ENCODE data around the gene UNC5A.
"Not testable (repeated sequence)": the region's sequence is repeated elsewhere in the genome, so short reads cannot be mapped to it uniquely, and the experiment has no call there.

The UNC5A gene

DNA sequence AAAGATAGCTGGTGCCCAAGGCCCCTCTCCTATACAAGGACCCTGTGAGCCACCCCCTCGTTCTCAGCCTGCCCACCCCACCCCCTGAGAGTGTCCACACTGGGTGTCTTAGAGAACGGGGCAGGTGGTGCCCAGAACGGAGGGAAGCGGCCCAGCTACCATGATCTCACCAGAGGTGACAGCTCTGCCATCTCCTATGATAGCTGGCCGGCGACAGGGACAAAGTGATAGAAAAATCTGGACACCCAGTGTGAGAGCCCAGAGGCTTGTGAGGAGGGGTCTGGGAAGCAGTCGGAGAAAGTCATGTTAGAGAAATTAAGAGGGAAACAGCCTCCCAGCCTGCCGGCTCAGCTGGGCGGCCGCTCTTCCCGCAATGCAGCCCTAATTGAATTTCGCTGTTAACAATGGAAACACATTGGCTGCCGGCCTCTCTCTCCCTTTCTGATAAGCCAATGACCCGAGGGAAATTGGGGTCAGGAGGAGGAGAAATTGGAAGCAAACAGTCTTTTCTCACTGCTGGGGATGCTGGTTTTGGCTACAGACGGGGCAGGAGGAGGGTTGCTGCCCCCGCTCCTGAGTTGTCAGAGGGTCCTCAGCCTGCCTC lies 56.5 kb downstream of the UNC5A start:
- no peak for DNase-seq

DNA sequence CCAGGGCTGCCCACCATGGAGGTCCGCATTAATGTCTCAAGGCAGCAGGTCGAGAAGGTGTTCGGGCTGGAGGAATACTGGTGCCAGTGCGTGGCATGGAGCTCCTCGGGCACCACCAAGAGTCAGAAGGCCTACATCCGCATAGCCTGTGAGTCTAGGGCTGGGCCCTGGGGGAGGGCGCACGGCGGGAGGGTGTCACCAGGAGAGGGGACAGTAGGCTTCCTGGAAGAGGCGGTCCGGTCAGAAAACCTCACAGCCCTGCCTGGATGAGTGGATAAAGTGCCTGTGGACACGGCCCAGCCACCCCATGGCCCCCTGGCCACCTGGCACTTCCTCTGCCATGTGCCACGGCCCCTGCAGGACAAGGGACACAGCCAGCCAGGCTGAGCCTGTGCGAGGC lies 57.8 kb downstream of the UNC5A start:
- no peak for DNase-seq

GRCh38 chr5:176868731-176869130 lies 58.4 kb downstream of the UNC5A start:
- DNase-seq = no peak

DNA sequence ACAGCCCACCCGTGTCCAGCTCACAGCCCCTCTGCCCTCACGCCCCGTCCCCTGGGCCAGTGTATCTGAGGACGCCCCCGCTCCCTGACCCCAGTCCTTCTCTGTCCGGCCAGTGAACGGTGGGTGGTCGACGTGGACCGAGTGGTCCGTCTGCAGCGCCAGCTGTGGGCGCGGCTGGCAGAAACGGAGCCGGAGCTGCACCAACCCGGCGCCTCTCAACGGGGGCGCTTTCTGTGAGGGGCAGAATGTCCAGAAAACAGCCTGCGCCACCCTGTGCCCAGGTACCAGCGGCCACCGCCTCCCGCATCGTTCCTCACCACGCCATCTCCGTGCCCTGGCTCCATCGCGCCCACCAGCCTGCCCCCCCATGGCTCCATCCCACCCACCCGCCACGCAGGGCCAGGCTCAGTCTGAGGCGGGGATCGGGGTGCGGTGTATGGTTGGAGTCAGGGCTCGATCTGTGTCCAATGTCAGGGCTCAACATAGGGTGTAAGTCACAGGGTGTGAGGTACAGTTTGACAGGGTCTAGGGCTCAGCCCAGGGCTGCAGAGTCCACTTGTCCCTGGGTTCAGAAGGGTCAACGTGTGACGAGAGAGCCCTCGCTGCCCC lies 59.2 kb downstream of the UNC5A start:
- no peak for DNase-seq

- DNase-seq = no peak
Measured at GRCh38 chr5:176870110-176870591, 59.8 kb downstream of the UNC5A start.

GRCh38 chr5:176870644-176871043 lies 60.3 kb downstream of the UNC5A start:
- DNase-seq = not testable (repeated sequence)

- DNase-seq = not testable (repeated sequence)
Measured at GRCh38 chr5:176872586-176872985, 62.2 kb downstream of the UNC5A start.

DNA sequence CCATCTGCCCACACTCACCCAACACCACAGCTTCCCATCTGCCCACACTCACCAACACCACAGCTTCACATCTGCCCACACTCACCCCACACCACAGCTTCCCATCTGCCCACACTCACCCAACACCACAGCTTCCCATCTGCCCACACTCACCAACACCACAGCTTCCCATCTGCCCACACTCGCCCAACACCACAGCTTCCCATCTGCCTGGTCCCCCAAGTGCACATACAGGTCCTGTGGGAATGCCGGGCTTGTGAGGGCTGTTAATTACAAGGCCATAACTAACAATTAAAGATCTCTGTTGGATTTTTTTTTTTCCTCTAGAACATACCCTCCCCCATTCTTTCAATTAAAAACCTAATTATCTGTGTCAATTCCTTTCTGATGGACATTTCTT lies 62.7 kb downstream of the UNC5A start:
- DNase-seq = not testable (repeated sequence)

- no peak for DNase-seq
Measured at GRCh38 chr5:176873541-176874172, 63.3 kb downstream of the UNC5A start.

- DNase-seq = no peak
Measured at GRCh38 chr5:176874198-176874780, 63.9 kb downstream of the UNC5A start.

DNA sequence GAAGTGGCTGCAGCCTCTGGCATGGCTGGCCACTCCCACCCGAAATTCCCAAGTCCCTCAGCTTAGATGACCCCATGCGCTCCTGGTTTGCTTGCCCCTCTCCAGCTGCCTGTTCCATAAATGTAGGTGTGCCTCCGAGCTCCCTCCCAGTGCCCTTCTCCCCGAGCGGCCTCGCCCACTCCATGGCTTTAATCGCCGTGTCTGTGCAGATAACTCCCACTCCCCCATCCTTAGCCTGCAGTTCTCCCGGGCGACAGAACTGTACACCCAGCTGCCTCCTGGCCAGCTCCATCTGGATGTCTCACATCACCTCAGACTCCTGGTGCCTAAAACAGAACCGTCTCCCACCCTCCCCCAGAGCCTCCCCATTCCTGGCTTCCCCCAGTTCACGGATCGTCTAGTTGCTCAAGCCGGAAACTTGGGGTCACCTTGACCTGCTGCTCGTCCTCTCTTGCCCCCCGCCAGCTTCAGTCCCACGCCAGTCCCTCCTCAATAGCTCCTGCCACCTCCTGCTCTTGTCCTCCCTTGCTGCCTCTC lies 64.7 kb downstream of the UNC5A start:
- no peak for DNase-seq

DNA sequence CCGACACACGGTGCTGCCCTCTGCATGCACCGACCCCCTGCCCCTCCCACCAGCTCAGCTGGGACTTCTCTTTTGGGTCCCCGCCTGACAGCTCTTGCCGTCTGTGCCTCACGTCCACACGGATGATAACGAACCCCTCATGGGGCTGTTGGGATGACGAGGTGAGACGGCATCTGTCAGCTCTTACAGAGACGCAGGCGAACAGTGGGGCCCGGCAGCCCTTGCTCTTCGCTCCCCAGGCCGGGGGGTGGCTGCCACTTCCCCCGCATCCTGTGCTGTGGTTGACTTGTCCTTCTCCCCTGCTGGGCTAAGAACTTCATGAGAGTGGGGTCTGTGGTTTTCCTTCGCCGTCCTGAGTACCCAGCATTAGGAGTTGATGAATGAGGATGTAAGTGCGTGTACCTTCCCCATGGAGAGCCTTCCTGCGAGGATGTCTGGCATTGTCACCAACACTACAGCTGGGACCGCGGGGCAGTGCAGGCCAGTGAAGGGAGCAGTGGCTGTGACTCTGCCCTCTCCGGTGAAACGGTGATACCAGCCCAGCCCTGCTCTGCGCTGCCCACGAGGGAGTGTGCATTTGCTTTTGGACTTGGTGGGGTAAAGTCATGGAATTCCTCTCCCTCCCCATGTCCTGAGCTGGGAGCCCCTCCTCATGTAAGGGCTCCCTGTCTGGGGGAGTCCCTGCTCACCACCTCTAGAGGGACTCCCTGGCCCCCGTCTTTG lies 65.6 kb downstream of the UNC5A start:
- no peak for DNase-seq

DNA sequence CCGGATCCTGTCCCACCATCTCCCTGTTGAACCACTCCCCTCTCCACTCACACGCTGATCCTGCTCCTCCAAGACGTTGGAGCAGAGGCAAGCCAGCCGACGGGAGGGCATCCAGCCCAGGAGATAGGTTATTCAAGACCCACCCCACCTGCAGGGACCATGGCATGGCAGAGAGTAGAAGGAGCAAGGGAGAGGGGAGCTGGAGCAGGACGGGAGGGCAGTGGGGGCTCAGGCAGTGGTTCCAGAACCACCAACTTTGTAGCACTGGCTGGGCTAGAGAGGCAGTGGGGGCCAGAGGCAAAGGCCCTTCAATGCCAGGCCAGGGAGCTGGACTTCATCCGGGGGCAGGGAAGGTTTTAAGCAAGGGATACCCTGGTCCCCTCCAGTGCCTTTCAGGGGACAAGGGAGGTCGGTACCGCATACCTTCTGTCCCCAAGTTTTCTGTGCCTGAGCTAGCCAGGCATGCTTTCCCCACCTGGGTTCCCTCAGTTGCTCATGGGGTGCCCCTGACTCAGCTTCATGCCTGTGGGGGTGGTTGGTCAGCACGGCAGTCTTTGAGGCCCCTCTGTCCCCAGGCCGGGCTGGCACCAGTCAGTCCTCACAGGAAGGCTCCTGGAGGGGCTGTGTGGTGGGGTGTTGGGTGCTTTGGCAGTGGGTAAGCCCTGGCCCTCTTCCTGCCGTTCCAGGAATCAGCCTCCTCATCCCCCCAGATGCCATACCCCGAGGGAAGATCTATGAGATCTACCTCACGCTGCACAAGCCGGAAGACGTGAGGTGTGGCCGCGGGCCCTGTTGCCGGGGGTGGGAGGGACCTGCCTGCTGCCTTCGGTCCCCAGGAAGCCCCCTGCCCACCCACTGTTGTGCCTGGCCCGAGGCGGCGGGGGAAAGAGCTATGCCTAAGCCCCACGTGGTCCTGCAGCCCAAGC lies 66.4 kb downstream of the UNC5A start:
- no peak for DNase-seq

- DNase-seq = no peak
Measured at GRCh38 chr5:176877793-176878331, 67.5 kb downstream of the UNC5A start.

DNA sequence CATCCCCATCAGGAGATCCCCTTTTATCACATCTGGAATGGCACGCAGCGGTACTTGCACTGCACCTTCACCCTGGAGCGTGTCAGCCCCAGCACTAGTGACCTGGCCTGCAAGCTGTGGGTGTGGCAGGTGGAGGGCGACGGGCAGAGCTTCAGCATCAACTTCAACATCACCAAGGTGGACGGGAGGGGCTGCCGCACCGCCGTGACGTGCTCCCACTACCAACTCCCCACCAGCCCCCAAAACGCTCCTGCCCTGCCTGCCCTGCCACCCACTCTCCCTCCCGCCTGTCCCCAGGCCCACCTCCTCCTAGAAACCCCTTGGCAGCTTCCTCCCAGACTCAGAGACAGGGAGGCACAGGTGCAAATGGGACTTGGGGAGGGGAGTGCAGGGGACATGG lies 68.1 kb downstream of the UNC5A start:
- no peak for DNase-seq

DNA sequence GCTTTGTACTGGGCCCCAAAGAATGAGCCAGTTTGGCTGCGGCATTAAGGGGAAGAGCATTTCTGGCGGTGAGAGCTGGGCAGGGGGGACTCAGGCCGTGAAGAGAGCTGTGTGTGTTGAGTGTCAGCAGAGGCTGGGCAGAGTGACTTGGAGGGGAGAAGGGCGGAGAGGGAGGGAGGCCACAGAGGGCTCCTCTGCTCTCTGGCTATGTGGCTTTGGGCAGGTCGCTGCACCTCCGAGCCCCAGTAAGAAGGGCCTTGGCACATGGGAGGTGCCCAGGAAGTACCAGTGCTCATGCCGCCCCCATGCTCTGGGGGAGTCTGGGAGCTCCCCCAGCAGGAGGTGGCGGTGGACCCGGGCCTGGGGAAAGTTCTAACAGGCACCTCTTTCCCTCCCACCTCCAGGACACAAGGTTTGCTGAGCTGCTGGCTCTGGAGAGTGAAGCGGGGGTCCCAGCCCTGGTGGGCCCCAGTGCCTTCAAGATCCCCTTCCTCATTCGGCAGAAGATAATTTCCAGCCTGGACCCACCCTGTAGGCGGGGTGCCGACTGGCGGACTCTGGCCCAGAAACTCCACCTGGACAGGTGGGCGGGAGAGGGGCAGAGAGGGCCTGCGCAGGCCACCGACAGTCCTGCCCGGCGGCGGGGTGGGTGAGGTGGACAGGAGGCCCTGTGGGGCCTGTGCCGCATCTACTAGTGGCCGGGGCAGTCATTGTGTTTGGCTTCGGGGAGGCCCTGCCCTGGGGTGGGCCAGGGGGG lies 68.7 kb downstream of the UNC5A start:
- no peak for DNase-seq

DNA sequence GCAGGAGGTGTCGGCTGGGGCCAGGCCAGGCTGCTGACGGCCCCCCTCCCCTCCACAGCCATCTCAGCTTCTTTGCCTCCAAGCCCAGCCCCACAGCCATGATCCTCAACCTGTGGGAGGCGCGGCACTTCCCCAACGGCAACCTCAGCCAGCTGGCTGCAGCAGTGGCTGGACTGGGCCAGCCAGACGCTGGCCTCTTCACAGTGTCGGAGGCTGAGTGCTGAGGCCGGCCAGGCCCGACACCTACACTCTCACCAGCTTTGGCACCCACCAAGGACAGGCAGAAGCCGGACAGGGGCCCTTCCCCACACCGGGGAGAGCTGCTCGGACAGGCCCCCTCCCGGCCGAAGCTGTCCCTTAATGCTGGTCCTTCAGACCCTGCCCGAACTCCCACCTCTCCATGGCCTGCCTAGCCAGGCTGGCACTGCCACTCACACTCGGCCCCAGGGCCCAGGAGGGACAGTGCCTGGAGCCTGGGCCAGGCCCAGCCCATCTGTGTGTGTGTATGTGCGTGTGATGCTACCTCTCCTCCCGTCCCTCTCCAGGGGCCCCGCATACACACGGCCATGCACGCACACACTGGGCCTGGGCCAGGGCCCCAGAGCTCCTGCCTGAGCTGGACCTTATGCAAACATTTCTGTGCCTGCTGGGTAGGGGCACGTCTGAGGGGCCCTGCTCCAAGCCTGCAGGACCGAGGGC lies 69.5 kb downstream of the UNC5A start:
- no peak for DNase-seq

DNA sequence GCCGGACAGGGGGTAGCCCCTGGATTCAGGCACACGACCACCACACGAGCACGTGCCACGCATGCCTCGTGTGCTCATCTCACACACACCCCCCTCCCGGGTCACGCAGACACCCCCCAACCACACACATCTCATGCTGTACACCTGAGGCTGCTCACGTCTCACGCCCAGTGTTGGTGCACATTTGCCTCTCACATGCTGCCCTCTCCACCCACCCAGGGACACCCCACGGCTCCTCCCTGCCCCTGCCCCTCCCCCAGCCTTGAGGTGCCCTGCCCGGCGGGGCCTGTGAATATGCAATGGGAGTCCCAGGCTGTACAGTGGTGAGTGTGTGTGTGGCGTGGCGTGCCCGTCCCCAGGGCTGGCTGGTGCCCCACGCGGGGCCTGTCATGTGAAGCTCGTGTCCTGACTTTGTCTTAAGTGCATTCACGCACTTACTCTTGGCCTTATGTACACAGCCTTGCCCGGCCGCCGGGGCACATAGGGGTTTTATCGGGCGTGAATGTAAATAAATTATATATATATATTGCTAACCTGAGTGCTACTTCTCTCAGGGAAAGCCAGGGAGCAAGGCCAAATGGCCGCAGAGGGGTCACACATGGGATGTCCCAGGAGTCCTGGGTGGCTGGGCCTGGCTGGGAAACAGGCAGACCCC lies 70.1 kb downstream of the UNC5A start:
- DNase-seq = no peak

DNA sequence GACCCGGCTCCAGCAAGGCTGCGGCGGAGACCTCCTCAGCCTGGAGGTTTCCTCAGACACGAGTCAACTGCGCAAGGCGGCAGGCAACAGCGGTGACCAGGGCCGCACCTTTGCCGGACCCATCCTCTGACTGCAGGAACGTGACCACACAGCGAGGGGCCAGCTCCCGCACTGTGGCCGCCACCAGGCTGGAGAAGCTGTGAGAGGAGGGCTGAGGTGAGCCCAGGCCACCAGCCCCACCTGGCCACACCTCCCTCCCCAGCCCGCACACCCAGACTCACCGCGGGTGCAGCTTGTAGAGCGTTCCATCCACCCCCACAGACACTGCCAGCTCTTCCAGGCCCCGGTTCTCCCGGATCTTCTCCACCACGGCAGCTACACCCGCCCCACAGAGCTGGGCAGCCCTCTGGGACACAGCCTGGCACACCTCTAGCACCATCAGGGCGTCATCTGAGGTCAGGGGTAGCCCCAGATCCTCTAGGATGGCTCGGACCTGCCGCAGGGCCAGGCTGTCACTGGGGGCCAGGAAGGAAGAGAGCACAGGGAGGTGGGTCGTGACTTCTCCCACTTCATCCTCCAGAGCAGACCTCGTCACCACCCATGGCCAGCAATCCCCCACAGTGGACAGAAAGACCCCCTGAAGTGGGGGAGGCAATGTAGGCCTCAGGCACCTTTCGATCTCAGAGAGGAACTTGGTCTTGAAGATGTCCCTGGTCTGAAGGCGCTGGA lies 70.8 kb downstream of the UNC5A start:
- no peak for DNase-seq

Data from DMS79 (cell line).